MM.1S (cell line): Measurements from ENCODE around the gene KCNQ2.

Source experiments
- CTCF ChIP-seq: fragments of 300-600 bp; sonication (generic); IDR thresholded peaks from 2 replicates; pipeline ENCODE4 v1.5.1; 2016; ENCODE audit warnings: antibody characterized with exemption, low read length, mixed read lengths
- EZH2 ChIP-seq: fragments of 300-600 bp; sonication (generic); optimal IDR thresholded peaks from 2 replicates; pipeline ENCODE3; 2017; ENCODE audit warnings: low read depth, mild to moderate bottlenecking, antibody characterized with exemption, low read length, mixed read lengths

GRCh38 chr20:63415647-63416391 lies 56.6 kb downstream of the KCNQ2 start:
- TF ChIP-seq CTCF = no peak
- TF ChIP-seq EZH2 = no peak
